A549 treated with AZD9567 at 1 μM for 4 hours (cell line): ENCODE measurements around the gene UGT3A1. TPM values are rescaled to one million over a fixed set of nuclear protein-coding genes. Genes with fewer than 3 reads are reported as not detected.

ENCODE experiments used
- total RNA-seq: library from RNA; stranded (reverse); fragments of 200-300 nt; extraction: Qiagen RNA extraction; gene quantifications from 5 replicates; pipeline ENCODE4 v1.2.3, GENCODE V29; 2022; ENCODE audit not compliant: insufficient read depth

UGT3A1 gene
- not detected in 5 replicates for total RNA-seq

DNA sequence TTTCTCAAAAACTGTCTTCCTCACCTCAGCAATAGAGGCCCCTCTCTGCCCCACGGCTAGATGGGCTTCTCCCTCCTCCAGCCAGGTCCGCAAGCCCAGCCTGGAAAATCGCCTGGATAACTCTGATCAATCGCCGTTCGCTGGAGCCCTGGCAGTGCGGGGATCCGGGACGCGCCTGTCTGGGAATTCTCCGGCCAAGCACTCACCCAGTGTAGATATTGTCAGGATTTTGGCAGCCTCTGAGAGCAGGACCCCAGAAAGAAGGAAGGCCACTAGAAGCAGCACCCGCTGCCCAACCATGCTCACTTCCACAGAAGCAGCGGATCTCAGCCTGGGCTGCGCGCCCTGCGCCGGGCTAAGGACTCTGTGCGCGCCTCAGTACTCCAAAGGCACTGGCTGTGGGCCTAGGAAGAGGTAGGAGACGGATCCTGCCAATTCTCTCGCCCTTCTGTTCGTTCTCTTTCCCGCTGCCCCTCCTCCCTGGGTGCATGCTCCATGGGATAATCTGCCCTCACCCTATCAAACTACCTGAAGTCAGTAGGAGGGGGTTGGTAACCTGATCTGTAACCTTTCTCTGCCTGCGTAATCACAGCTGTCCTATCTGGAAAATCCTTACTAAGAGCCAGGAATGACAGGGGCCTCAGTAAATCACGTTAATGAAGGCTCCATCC lies at the start of gene UGT3A1:
Gene UGT3A1 (minus strand): TSS at position 450 of the 671 bp plus-strand sequence. CDS start 150 bp downstream, at position 300.

GRCh38 chr5:35938568-35939227 lies 52.5 kb downstream of the UGT3A1 start, which contains the start of gene CAPSL:
Gene CAPSL, minus strand, starts transcription at chr5:35938622. Its CDS starts 17,502 bp downstream, at chr5:35921120.

Other genes starting within 250 kb of the UGT3A1 start
- gene IL7R, start 134.5 kb downstream of the UGT3A1 start, total RNA-seq = 0.19 to 0.37 TPM (median 0.27 TPM) in 4 of 5 replicates, not detected in the other
- gene CAPSL, start 52.8 kb downstream of the UGT3A1 start, total RNA-seq = not detected in 5 replicates
- not detected in 5 replicates for gene UGT3A2, start 75.5 kb upstream of the UGT3A1 start, total RNA-seq
- gene LMBRD2, start 160.5 kb upstream of the UGT3A1 start, total RNA-seq = 1.3 to 5.6 TPM (median 1.9 TPM) in 5 replicates
- gene SKP2, start 160.7 kb upstream of the UGT3A1 start, total RNA-seq = 21.2 to 25.8 TPM (median 22.0 TPM) in 5 replicates